GM18505 (cell line): ENCODE data around the gene TAS1R2.
"Not testable (repeated sequence)": the region's sequence is repeated elsewhere in the genome, so short reads cannot be mapped to it uniquely, and the experiment has no call there.

Experiments used
- ATAC-seq: cut with Tn5 transposase; IDR thresholded peaks from one replicate; pipeline ENCODE4 v1.9.1; 2021; ENCODE audit not compliant: unreplicated experiment
- POLR2A ChIP-seq: IDR thresholded peaks from 4 replicates; pipeline ENCODE4 v1.6.1; 2011; ENCODE audit warnings: borderline replicate concordance; ENCODE audit not compliant: insufficient read depth, insufficient read length; ENCODE audit errors: extremely low read depth

Gene TAS1R2

GRCh38 chr1:18893120-18893519, 33.7 kb upstream of the TAS1R2 start:
- no peak for TF ChIP-seq POLR2A

GRCh38 chr1:18891858-18892257, 32.4 kb upstream of the TAS1R2 start:
- not testable (repeated sequence) for ATAC-seq

More at GRCh38 chr1:18893120-18893519, 33.7 kb upstream of the TAS1R2 start:
- no peak for ATAC-seq

GRCh38 chr1:18891426-18891780, 31.9 kb upstream of the TAS1R2 start:
- TF ChIP-seq POLR2A: no peak
- ATAC-seq: no peak

DNA sequence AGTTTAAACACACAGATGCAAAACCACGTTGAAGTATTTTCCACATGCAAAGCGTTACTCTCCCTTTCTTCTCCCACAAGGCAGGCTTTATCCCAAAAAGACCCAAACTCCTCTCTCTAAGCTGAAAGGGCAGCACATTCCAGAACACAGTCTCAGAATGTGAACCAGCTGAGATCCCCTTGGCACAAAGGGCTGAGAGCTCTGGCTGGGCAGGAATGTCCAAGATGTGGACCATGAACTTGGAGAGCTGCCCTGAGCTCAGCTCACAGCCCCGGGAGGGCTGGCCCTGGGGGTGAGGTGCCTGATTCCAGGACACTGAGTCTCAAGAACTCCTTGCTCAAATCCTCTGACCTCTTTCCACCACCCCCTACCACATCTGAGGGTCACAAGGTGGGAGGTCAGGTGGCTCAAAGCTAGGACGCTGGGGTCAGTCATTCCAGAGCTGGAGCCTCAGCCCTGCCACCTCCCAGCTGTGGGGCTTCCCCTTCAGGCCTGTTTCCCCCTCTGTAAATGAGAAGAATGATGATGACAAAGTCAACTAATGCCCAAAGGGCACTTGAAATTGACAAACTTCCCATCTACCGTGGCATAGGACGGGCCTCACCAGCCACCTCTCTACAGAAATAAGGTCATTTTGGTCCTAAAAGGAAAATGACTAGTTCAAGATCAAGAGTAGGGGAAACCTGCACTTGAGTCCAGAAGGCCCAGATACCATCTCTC, 31.4 kb upstream of the TAS1R2 start:
- no peak for TF ChIP-seq POLR2A
- no peak for ATAC-seq

- TF ChIP-seq POLR2A: no peak
- ATAC-seq: no peak
These were observed 26.5 kb upstream of the TAS1R2 start for GRCh38 chr1:18886003-18886335.

- no peak for ATAC-seq
- TF ChIP-seq POLR2A: no peak
These were observed 26.0 kb upstream of the TAS1R2 start for GRCh38 chr1:18885311-18886002.

DNA sequence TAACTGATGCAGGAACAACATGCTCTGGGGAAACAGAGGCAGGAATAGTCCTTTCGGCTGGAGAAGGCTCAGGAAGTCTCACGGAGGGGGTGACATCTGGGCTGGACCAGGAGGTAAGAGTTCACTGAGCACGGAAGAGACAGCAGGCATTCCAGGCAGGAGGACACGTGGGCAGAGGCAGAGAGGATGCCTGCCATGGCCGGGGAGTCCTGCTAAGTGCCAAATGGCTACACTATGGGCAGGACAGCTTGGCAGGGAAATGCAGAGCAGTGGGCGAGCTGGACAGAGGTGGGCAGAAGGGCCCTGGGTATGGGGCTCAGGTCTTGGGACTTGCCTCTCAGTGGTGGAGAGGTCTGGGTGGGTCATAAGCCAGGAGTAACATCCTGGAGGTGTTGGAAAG, 25.3 kb upstream of the TAS1R2 start:
- no peak for ATAC-seq
- no peak for TF ChIP-seq POLR2A

DNA sequence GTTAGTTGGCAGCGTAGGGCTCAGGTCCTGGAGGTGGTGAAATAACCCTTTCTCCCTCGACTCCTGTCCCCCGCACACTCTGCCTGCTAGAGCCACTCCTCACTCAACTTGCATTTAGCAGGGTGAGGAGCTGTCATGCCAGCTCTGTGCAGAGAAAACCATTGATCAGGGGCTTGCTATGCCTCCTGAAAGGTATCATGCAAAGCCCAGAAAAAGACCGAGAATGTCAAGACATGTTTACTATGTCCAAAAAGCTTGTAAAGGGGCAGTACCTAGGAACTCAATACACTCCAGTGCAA, 24.9 kb upstream of the TAS1R2 start:
- TF ChIP-seq POLR2A: no peak
- no peak for ATAC-seq

- ATAC-seq: no peak
- TF ChIP-seq POLR2A: no peak
These were observed 24.4 kb upstream of the TAS1R2 start for GRCh38 chr1:18883636-18884418.

DNA sequence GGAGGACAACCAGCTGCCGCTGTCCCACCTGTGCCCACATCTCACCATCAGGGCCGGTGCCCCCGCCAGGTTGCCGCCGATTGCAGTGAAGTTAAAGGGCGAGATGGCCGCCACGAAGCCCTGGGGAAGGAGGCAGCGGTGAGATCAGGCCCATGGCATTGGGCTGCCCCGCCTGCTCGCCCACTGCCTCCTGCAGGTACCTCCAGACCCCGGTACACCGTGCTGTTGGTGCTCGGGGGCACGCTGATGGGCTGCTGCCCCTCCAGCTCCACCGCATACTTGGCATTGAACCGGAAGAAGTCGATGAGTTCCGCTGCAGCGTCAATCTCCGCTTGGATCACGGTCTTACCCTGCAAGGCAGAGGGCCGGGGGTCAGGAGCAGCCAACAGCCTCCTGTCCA, 23.6 kb upstream of the TAS1R2 start:
- ATAC-seq: no peak

GRCh38 chr1:18882486-18882885, 23.0 kb upstream of the TAS1R2 start:
- no peak for ATAC-seq
- TF ChIP-seq POLR2A: no peak

More for the DNA sequence above, 23.6 kb upstream of the TAS1R2 start:
- TF ChIP-seq POLR2A: no peak

GRCh38 chr1:18881642-18882431, 22.4 kb upstream of the TAS1R2 start:
- no peak for TF ChIP-seq POLR2A
- no peak for ATAC-seq

DNA sequence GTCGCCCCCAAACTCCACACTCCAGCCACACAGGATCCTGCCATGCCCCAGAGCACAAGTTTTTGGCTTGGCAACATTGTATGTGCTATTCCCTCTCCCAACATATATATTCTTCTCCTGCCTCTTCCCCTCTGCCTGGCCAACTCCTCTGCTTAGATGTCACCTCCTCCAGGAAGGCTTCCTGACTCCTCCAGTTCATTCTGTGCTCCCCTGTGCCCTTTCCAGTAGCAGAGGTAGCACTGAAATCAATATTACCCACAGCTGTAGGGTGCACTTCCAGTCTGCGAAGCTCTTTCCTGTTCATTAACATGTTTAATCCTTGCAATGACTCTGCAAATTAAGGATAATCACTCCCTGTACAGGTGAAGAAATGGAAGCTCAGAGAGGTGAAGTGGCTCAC, 21.7 kb upstream of the TAS1R2 start:
- ATAC-seq: no peak
- no peak for TF ChIP-seq POLR2A

- ATAC-seq: no peak
These were observed 21.1 kb upstream of the TAS1R2 start for GRCh38 chr1:18880585-18880984.

GRCh38 chr1:18879791-18880309, 20.4 kb upstream of the TAS1R2 start:
- no peak for ATAC-seq
- no peak for TF ChIP-seq POLR2A

More at GRCh38 chr1:18880585-18880984, 21.1 kb upstream of the TAS1R2 start:
- no peak for TF ChIP-seq POLR2A
